Cerebellar cortex (tissue), 1 donor: ENCODE data around the gene NPIPB4.
"Not testable (repeated sequence)": the region's sequence is repeated elsewhere in the genome, so short reads cannot be mapped to it uniquely, and the experiment has no call there.

Experiments
- DNase-seq: peaks from one replicate; pipeline ENCODE4 v3.0.0-alpha.2; 2015; ENCODE audit warnings: low spot score

NPIPB4 gene

GRCh38 chr16:21857656-21858055 lies at the start of gene NPIPB4:
Gene NPIPB4, minus strand, starts transcription at chr16:21857756. Its CDS starts 378 bp downstream, at chr16:21857378.
- not testable (repeated sequence) for DNase-seq

- DNase-seq, result not testable (repeated sequence)
These were observed 41.4 kb upstream of the NPIPB4 start for GRCh38 chr16:21898998-21899397.

GRCh38 chr16:21881988-21882387 lies 24.4 kb upstream of the NPIPB4 start:
- DNase-seq, result not testable (repeated sequence)

GRCh38 chr16:21837186-21837585 lies 20.4 kb downstream of the NPIPB4 start:
- not testable (repeated sequence) for DNase-seq

- DNase-seq, result not testable (repeated sequence)
These were observed 21.2 kb downstream of the NPIPB4 start for GRCh38 chr16:21836334-21836733.

- DNase-seq, result not testable (repeated sequence)
These were observed 21.8 kb downstream of the NPIPB4 start for GRCh38 chr16:21835747-21836146.

GRCh38 chr16:21834211-21834610 lies 23.3 kb downstream of the NPIPB4 start:
- not testable (repeated sequence) for DNase-seq

- DNase-seq, result not testable (repeated sequence)
These were observed 27.6 kb downstream of the NPIPB4 start for GRCh38 chr16:21829929-21830328.

- DNase-seq, result not testable (repeated sequence)
These were observed 31.4 kb downstream of the NPIPB4 start for GRCh38 chr16:21826067-21826706.

GRCh38 chr16:21825526-21825925 lies 32.0 kb downstream of the NPIPB4 start:
- DNase-seq, result not testable (repeated sequence)

GRCh38 chr16:21823258-21823657 lies 34.3 kb downstream of the NPIPB4 start:
- DNase-seq, result not testable (repeated sequence)

GRCh38 chr16:21820908-21821465 lies 36.6 kb downstream of the NPIPB4 start:
- not testable (repeated sequence) for DNase-seq

- DNase-seq, result peak; percentile 79
These were observed 37.3 kb downstream of the NPIPB4 start for GRCh38 chr16:21820028-21820907.

GRCh38 chr16:21819617-21820016 lies 37.9 kb downstream of the NPIPB4 start:
- not testable (repeated sequence) for DNase-seq

GRCh38 chr16:21817012-21817411 lies 40.5 kb downstream of the NPIPB4 start:
- not testable (repeated sequence) for DNase-seq

- DNase-seq, result not testable (repeated sequence)
These were observed 41.9 kb downstream of the NPIPB4 start for GRCh38 chr16:21815694-21816093.

- DNase-seq, result not testable (repeated sequence)
These were observed 55.2 kb downstream of the NPIPB4 start for GRCh38 chr16:21802375-21802663.

- DNase-seq, result peak; percentile 49
These were observed 55.8 kb downstream of the NPIPB4 start for GRCh38 chr16:21801538-21802374.

GRCh38 chr16:21798601-21799000 lies 59.0 kb downstream of the NPIPB4 start:
- DNase-seq, result not testable (repeated sequence)

- DNase-seq, result not testable (repeated sequence)
These were observed 64.2 kb downstream of the NPIPB4 start for GRCh38 chr16:21793310-21793709.

GRCh38 chr16:21790506-21790905 lies 67.0 kb downstream of the NPIPB4 start:
- not testable (repeated sequence) for DNase-seq
